22Rv1 (cell line): ENCODE results near the gene C1orf185.

Experiments used
- ZFX ChIP-seq: fragments of 450-650 bp; IDR thresholded peaks from 2 replicates; pipeline ENCODE4 v1.6.1; 2017; ENCODE audit warnings: antibody characterized with exemption, borderline replicate concordance
- TF ChIP-seq, protein P1 (sequence below): fragments of 450-650 bp; IDR thresholded peaks from 2 replicates; pipeline ENCODE4 v1.5.1; 2017; ENCODE audit warnings: mild to moderate bottlenecking

DNA sequence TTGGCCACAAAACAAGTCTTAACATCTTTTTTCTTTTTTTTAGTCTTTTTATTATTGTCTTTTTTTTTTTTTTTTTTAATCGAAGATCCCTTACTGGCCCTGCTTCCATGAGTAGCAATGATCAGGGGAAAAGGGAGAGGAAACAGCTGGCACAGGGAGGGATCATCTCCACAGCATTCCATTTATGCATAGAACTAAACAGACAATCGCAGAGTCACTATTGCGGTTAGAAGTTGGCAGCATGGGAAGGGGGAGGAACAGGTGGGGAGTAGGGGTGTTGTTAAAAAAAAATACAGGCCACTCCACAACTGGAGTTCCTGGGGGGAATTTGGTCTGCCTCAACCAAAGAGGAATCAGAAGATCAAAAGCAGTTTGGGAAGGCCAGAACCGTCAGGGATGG, 55.4 kb downstream of the C1orf185 start:
- TF ChIP-seq, protein P1, sequence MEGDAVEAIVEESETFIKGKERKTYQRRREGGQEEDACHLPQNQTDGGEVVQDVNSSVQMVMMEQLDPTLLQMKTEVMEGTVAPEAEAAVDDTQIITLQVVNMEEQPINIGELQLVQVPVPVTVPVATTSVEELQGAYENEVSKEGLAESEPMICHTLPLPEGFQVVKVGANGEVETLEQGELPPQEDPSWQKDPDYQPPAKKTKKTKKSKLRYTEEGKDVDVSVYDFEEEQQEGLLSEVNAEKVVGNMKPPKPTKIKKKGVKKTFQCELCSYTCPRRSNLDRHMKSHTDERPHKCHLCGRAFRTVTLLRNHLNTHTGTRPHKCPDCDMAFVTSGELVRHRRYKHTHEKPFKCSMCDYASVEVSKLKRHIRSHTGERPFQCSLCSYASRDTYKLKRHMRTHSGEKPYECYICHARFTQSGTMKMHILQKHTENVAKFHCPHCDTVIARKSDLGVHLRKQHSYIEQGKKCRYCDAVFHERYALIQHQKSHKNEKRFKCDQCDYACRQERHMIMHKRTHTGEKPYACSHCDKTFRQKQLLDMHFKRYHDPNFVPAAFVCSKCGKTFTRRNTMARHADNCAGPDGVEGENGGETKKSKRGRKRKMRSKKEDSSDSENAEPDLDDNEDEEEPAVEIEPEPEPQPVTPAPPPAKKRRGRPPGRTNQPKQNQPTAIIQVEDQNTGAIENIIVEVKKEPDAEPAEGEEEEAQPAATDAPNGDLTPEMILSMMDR = no peak
- no peak for TF ChIP-seq ZFX
